Chondrocyte (in vitro differentiated cells): ENCODE measurements around the gene USP4. TPM values are rescaled to one million over a fixed set of nuclear protein-coding genes. Genes with fewer than 3 reads are reported as not detected.

ENCODE experiments used
- DNase-seq: peaks from one replicate; pipeline ENCODE4 v3.0.0; 2021; ENCODE audit warnings: mixed read lengths, low spot score
- H3K27ac Mint-ChIP-seq: one replicate; pipeline ENCODE4 v1.8.0; 2021; ENCODE audit warnings: mild to moderate bottlenecking, moderate library complexity, mixed read lengths; ENCODE audit not compliant: unreplicated experiment
- H3K27me3 Mint-ChIP-seq: 2 replicates; pipeline ENCODE4 v1.8.0; 2021; ENCODE audit warnings: low read depth, mixed read lengths
- H3K36me3 Mint-ChIP-seq: 2 replicates; pipeline ENCODE4 v1.8.0; 2021; ENCODE audit warnings: low read depth, mixed read lengths
- H3K4me1 Mint-ChIP-seq: 2 replicates; pipeline ENCODE4 v1.8.0; 2021; ENCODE audit warnings: low read depth, mild to moderate bottlenecking, mixed read lengths
- H3K4me3 Mint-ChIP-seq: one replicate; pipeline ENCODE4 v1.8.0; 2021; ENCODE audit warnings: mild to moderate bottlenecking, moderate library complexity, mixed read lengths; ENCODE audit not compliant: unreplicated experiment
- H3K9me3 Mint-ChIP-seq: 2 replicates; pipeline ENCODE4 v1.8.0; 2021; ENCODE audit warnings: low read depth, mixed read lengths
- total RNA-seq: library from RNA; stranded (reverse); gene quantifications from 3 replicates; pipeline ENCODE4 v1.2.1, GENCODE V29; 2021
- TF ChIP-seq, protein P1 (sequence below): fragments of 200-600 bp; sonication (generic); IDR thresholded peaks from 2 replicates; pipeline ENCODE4 v1.5.0; 2021; ENCODE audit warnings: antibody characterized with exemption, mild to moderate bottlenecking, moderate library complexity

USP4 gene
- total RNA-seq, 1 donor from 2014 or later, result 31.9 TPM

DNA sequence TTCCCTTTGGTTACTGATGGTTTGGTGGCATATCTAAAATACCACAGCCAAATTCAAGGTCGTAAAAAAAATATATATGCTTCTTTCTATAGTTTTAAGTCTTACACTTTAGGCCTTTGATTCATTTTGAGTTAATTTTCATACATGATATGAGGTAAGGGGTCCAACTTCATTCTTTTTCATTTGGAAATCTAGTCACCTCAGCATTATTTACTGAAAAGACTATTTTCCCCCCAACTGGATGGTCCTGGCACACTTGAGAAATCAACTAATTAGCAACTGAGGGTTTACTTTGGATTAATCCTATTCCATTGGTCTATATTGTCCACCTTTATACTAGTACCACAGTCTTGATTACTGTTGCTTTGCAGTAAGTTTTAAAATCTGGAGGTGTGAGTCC lies 45.8 kb upstream of the USP4 start:
- Mint-ChIP-seq H3K4me1 (peaks cover 45% of the 10 kb centered on the region), H3K4me3 (no peak overlapping the region), H3K36me3 (peaks cover 3% of the 10 kb centered on the region), H3K27me3 (no peaks in the 10 kb centered on the region), H3K9me3 (no peaks in the 10 kb centered on the region), H3K27ac (no peak overlapping the region)
- no peak for DNase-seq
- TF ChIP-seq, protein P1, sequence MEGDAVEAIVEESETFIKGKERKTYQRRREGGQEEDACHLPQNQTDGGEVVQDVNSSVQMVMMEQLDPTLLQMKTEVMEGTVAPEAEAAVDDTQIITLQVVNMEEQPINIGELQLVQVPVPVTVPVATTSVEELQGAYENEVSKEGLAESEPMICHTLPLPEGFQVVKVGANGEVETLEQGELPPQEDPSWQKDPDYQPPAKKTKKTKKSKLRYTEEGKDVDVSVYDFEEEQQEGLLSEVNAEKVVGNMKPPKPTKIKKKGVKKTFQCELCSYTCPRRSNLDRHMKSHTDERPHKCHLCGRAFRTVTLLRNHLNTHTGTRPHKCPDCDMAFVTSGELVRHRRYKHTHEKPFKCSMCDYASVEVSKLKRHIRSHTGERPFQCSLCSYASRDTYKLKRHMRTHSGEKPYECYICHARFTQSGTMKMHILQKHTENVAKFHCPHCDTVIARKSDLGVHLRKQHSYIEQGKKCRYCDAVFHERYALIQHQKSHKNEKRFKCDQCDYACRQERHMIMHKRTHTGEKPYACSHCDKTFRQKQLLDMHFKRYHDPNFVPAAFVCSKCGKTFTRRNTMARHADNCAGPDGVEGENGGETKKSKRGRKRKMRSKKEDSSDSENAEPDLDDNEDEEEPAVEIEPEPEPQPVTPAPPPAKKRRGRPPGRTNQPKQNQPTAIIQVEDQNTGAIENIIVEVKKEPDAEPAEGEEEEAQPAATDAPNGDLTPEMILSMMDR, result no peak

DNA sequence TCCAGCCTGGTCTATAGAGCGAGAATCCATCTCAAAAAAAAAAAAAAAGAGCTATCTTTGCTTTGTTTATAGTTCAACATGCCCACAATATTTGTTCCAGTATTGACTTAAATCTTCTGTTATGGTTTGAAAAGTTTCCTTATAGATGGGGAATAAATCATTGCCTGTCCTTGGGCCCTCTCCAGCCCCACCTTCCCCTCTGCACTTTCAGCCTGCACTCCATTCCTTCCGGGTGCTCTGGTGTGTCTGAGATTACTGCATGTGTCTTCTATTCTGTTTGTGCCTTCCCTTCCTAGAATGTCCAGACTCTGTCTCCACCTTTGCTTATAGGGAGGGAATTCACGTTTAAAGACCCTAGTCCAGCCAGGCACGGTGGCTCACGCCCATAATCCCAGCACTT lies 43.5 kb upstream of the USP4 start:
- peaks cover 2% of the 10 kb centered on the region for H3K36me3 Mint-ChIP-seq
- H3K27me3 Mint-ChIP-seq, result no peaks in the 10 kb centered on the region
- DNase-seq, result no peak
- H3K9me3 Mint-ChIP-seq, result no peaks in the 10 kb centered on the region
- H3K4me3 Mint-ChIP-seq, result no peak overlapping the region
- TF ChIP-seq, protein P1, result no peak
- peak overlapping the region; percentile 85 for H3K27ac Mint-ChIP-seq
- peaks cover 57% of the 10 kb centered on the region for H3K4me1 Mint-ChIP-seq

DNA sequence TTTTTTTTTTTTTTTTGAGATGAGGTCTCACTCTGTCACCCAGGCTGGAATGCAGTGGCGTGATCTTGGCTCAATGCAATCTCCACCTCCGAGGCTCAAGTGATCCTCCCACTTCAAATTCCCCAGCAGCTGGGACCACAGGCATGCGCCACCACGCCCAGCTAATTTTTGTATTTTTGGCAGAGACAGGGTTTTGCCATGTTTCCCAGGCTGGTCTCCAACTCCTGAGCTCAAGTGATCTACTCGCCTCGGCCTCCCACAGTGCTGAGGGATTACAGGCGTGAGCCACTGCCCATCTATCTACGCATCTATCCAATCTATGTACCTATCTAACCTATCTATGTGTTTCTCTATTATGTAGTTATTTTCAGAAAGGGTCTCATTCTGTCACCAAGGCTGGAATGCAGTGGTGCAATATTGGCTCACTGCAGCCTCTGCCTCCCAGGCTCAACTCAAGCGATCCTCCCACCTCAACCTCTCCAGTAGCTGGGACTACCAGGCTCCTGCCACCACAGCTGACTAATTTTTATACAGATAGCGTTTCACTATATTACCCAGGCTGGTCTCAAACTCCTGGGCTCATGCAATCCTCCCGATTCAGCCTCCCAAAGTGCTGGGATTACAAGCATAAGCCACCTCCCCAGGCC lies 38.5 kb upstream of the USP4 start:
- TF ChIP-seq, protein P1, result no peak
- peaks cover 49% of the 10 kb centered on the region for H3K4me1 Mint-ChIP-seq
- DNase-seq, result no peak
- no peaks in the 10 kb centered on the region for H3K9me3 Mint-ChIP-seq
- H3K27ac Mint-ChIP-seq, result peak overlapping the region; percentile 97
- H3K27me3 Mint-ChIP-seq, result no peaks in the 10 kb centered on the region
- H3K4me3 Mint-ChIP-seq, result peak overlapping the region; percentile 43
- peaks cover 11% of the 10 kb centered on the region for H3K36me3 Mint-ChIP-seq

DNA sequence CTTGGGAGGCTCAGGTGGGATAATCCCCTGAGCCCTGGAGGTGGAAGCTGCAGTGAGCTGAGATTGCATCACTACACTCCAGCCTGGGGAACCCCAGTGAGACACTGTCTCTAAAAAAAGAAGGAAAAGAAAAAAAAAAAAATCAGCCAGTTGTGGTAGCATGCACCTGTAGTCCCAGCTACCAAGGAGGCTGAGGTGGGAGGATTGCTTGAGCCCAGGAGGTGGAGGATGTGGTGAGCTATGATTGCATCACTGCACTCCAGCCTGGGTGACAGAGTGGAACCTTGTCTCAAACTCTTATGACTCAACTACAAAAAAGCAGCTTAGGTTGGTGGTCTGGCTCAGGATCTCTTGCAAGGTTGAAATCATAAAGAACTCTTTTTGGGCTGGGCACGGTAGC lies 37.6 kb upstream of the USP4 start:
- TF ChIP-seq, protein P1, result no peak
- DNase-seq, result no peak
- Mint-ChIP-seq H3K4me3 (no peak overlapping the region), H3K27ac (peak overlapping the region; percentile 97), H3K4me1 (peaks cover 51% of the 10 kb centered on the region), H3K9me3 (no peaks in the 10 kb centered on the region), H3K36me3 (peaks cover 17% of the 10 kb centered on the region), H3K27me3 (no peaks in the 10 kb centered on the region)

DNA sequence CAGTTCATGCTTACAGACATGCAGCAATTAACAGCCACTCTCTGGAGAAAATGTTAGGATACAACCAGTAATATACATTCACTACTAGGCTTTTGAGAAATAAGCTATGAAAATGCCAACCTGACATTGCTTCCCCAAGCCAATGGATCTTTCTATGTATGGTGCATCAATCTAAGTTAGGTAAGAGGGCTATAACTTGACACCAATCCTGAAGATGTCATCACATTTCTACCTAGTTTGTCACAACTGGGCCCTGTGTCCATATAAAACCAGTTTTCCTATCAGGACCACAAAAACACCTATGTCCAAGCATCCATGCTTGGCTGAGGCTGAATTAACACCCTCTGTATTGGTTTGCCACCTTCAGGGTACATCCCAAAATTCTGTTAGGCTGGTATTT lies 32.1 kb upstream of the USP4 start:
- peaks cover 32% of the 10 kb centered on the region for H3K36me3 Mint-ChIP-seq
- H3K4me3 Mint-ChIP-seq, result no peak overlapping the region
- peak overlapping the region; percentile 68 for H3K27ac Mint-ChIP-seq
- DNase-seq, result no peak
- TF ChIP-seq, protein P1, result no peak
- H3K27me3 Mint-ChIP-seq, result no peaks in the 10 kb centered on the region
- peaks cover 20% of the 10 kb centered on the region for H3K4me1 Mint-ChIP-seq
- no peaks in the 10 kb centered on the region for H3K9me3 Mint-ChIP-seq
